GM18861 (cell line): ENCODE results near the gene NCAM1.

ENCODE experiments used
- ATAC-seq: cut with Tn5 transposase; IDR thresholded peaks from one replicate; pipeline ENCODE4 v1.9.1; 2021; ENCODE audit not compliant: unreplicated experiment

The NCAM1 gene

DNA sequence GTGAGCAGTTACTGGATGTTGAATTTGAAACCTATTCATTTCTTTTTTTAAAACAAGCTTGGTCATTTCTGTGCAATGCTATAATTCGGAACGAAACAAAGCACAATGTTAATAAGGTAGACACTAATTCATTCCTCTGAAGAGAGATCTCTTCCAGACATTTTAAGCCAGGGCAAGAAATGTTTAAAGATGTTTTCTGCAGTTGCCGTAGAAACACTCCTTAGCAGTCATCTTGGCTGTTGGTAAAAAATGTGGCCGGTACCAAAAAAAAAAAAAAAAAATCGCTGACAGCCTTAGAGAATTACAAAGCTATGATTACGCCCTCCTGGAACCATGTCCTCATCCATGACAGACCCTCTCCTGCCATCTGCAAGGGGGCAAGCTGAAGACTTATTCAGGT is 286.7 kb downstream of the NCAM1 start:
- no peak for ATAC-seq

GRCh38 chr11:113248702-113249490 is 287.7 kb downstream of the NCAM1 start:
- no peak for ATAC-seq

DNA sequence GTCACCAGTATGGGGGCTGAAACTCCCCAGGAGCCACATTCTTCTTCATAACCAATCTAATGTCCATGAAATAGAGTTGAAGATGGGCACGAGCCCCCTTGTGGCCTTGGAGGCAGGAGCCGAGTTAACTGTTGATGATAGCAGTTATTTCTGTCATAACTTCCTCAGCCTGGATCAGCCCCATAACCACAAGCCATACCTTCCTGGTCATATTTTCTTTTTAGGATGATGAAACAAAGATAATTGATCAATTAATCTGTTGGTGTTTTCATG is 288.2 kb downstream of the NCAM1 start:
- ATAC-seq = no peak

DNA sequence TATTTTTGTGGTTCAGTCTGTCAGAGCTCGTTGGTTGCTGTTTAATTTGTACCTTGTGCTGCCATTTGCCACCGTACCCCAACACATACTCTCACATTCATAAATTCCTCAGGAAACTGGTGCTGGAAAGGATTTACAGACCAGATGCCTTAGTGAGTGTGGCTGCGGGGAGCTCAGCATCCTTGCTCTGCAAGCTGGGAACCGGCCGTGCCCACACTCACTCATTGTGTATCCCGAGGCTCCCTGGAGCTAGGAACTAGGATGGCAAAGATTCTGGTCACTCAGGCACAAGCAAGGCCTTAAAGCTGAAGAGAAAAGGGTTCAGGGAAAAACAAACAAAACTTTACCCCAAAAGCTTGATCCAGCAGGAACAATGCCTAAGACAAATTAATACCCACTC is 288.6 kb downstream of the NCAM1 start:
- ATAC-seq = no peak

DNA sequence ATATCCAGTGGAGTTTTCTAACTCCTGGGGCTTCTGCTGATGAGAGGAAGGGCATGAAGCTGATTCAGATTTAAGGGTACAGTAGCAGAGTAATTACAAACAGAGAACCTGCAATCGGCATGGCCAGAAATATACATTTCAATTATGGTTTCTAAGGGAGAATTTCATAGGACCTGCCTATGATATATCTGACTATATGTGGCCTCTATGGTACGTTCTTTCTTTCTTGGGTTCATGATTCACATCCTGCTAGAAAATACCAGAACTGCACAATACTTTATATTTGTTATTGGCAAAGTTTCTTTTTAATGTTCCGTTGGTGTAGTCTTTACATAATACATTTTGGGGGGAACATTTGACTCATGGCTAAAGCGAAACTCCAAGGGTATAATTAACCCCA is 290.1 kb downstream of the NCAM1 start:
- no peak for ATAC-seq

- ATAC-seq = no peak
Observed at GRCh38 chr11:113253406-113253805, 292.2 kb downstream of the NCAM1 start.

DNA sequence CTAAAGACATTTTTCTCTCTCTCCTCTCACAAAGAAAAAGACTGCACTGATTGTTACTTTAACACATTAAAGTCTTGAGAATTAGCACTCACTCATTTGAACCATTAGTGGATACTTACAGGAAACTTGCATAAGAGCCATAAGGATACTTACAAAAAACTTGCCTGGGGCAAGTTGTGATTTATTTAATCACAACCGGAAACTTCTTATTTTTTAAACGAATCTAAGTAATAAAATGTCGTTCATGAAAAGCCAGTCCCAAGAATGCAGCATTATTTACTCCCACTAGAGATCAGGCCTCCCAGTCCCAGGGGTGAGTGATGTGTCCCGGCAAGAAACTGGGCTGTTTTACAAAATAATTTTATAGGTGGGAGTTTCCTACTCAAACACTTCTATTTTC is 293.9 kb downstream of the NCAM1 start:
- ATAC-seq = no peak

DNA sequence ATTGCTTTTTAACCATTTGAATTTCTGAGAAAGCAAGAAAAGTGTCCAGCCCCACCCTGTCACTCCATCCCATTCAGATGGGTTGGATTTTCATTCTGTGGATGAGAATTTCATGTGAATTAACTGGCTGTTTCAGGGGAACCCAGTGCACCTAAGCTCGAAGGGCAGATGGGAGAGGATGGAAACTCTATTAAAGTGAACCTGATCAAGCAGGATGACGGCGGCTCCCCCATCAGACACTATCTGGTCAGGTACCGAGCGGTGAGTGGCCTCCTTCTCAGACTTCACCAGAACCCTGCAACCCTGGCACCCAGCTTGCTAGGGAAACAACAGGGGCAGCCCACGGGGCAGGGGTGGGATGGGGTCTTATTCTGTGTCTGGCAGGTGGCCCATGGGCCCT is 294.5 kb downstream of the NCAM1 start:
- no peak for ATAC-seq

GRCh38 chr11:113256431-113257202 is 295.4 kb downstream of the NCAM1 start:
- ATAC-seq = no peak

DNA sequence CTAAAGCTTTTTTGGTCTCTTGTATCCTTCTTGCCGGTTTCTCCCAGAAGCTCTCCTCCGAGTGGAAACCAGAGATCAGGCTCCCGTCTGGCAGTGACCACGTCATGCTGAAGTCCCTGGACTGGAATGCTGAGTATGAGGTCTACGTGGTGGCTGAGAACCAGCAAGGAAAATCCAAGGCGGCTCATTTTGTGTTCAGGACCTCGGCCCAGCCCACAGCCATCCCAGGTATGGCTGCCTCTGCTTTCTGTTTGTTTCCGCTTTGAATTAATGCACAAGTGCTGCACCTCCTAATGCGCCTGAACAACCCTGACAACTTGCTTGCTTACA is 298.8 kb downstream of the NCAM1 start:
- no peak for ATAC-seq

- no peak for ATAC-seq
Observed at GRCh38 chr11:113260541-113260940, 299.3 kb downstream of the NCAM1 start.

DNA sequence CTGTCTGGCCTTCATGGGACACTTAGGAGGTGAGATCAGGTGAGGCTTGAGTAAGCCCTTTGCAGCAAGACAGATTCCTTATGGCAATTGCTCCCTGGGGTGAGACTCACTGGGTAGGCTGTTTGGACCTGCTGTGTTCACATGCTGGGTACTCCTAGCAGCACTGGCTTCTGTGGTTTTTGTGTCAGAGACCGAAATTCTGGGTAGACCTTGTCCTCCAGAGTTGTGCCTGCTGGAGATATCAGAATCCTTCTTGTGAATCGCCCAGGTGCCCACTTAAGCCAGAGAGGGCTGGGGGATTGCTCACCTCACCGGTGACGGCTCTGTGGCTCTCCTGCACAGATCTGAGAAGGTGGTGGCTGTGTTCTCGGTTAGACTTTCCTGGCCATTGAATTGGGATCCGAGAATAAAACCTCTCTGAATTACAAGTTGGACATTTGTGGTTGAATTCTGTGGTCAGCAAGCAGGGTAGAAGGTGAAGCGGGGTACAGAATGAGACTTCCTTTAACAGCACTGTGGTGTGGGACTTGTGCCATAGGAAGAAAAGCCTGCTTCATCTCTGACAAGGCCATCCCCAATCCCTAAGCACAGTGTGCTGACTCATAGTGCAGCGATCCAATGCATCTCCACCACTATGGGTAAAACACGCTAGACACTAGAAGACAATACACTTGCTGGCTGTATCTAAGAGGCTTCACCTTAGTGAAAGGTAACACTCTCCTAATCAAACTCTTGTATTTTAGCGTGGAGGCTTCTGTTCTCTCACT is 300.7 kb downstream of the NCAM1 start:
- no peak for ATAC-seq

DNA sequence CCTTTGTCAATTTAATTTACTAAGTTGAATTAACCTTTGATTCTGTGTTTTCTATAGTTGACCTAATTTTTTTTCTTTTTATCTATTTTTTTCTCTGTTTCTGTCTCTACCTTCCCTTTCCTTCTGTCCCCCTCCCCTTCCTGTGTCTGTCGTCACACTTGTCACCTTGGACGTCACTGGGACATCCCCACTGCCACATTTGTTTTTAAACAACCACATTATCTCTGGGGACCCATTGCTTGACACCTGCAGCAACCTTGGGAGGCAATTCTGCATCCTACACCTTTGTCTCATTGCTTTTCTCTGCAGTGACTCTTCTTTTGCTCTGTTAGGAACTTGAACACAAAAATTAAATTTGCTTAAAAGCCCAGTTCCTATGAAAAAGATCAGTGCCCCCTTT is 301.4 kb downstream of the NCAM1 start:
- no peak for ATAC-seq

DNA sequence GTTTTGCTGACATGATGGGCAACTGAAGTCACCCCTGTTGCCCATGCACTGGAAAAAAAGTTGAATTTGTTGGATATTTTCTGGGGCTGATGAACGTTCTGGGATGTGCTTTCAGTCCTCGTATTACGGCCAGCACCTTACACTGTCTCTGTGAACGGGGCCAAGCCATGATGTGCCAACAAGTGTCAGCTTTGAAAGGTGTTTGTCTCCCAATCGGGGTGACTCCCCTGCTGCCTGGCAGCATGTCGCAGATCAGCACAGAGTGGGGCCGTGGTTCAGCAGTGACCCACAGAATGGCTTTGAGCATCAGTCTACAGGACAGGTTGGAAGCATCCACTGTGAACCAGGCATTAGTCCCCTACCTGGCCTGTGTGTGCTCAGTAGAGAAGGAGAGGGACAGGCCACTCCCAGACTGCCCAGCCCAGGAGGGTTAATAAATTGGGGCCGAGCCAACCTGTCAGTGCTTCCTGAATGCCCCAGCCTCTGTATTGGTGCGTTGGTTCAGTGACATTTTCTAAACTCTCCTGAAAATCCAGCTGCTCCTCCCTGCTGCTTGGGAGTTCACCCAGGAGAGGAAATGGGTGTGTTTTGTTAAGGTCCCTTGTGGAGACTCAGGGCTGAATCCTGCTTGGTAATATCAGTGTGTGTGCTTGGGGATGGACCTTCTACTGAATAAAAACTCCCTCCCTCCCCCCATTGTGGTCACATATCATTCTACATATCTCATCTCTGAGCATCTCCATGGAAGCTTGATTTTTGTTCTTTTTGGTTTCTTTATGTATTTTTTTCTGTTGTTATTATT is 302.4 kb downstream of the NCAM1 start:
- no peak for ATAC-seq

DNA sequence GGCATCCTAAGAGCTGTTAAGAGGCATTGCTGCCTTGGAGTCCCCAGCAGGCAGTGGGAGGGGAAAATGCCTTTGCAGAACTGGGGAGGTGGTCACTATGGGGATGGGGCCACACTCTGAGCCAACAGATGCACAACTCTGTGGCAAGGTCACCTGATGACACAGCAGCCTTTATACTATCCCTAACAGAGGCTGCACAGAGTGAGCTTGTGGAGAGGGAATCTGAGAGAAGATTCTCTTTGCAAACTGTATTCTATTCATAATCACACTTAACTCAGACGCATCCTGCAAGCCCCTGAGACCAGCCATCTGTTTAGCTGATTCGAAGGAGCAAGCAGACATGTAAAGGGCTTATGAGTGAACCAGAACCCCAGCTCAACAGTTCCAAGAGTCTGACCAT is 304.1 kb downstream of the NCAM1 start:
- no peak for ATAC-seq

DNA sequence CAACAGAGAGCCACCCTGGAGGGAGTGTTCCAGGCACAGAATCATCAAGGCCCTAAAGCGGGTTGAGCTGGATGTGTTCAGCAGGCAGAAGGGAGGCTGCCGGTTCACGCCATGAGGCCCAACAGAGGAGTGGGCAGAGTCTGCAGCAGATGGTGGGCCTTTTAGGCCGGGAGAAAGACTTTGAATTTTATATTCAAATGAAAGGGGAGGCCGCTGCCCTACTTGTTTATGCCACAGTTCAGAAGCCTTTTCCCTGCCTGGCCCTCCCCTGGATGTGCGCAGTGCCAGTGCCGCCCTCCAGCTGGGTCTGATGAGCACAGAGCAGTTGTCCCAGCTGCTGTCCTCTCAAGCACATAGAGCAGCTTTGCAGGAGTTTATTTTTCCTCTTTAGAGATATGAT is 306.3 kb downstream of the NCAM1 start:
- no peak for ATAC-seq

GRCh38 chr11:113269096-113269495 is 307.9 kb downstream of the NCAM1 start:
- ATAC-seq = no peak

DNA sequence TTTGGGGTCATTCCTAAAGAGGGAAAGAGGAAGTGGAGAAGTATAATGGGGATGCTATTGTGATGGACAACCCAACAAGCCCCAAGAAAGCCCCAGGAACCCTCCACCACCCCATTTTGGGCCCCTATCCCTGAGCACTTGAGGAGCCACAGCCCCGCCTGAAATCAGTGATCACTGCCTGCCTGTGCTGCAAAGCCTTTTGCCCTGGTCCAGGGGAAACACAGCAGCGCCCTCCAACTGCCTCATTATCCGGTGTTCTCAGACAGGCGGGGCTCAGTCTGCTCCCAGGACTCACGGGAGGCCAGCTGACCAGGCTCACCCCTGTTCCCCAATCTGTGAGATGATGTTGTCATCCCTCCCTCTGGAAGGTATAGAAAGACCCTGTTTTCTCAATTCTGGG is 308.4 kb downstream of the NCAM1 start:
- ATAC-seq = no peak

DNA sequence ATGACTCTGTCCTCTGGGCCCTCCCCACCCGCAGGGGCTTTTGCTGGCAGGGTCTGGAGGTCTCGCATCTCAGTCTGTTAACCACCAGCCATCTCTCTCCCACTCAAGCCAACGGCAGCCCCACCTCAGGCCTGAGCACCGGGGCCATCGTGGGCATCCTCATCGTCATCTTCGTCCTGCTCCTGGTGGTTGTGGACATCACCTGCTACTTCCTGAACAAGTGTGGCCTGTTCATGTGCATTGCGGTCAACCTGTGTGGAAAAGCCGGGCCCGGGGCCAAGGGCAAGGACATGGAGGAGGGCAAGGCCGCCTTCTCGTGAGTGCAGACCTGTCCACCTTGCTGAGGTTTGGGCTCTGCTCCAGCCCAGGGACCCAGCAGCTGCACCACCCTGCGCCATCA is 308.9 kb downstream of the NCAM1 start:
- ATAC-seq = no peak

GRCh38 chr11:113271551-113272245 is 310.5 kb downstream of the NCAM1 start:
- ATAC-seq = no peak

- ATAC-seq = no peak
Observed at GRCh38 chr11:113272281-113272680, 311.1 kb downstream of the NCAM1 start.
